HG02870 (cell line): Measurements from ENCODE around the gene DNM3.
"Not testable (repeated sequence)": the region's sequence is repeated elsewhere in the genome, so short reads cannot be mapped to it uniquely, and the experiment has no call there.

Experiments
- ATAC-seq: cut with Tn5 transposase; IDR thresholded peaks from one replicate; pipeline ENCODE4 v1.9.1; 2021; ENCODE audit warnings: mild to moderate bottlenecking, moderate library complexity; ENCODE audit not compliant: unreplicated experiment

DNM3 gene

GRCh38 chr1:172307508-172307907, 466.2 kb downstream of the DNM3 start:
- not testable (repeated sequence) for ATAC-seq

DNA sequence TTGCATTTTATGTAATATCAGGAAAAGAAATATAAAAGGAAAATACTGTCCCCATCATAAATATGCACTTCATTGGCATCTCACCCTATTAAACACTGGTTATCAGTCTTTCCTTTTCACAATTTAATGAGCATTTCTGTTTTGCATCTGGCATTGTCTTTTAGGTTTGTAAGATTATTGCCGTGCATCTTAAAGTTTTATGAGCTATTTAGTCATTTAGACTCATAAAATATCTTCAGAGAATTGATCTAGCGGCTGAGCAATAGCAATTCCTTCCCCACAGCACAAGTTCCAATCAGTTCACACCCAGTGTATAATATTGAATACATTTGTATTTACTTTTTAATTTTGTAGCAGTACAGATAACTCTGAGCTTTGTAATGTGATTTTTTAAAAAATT, 466.8 kb downstream of the DNM3 start:
- ATAC-seq, result no peak

DNA sequence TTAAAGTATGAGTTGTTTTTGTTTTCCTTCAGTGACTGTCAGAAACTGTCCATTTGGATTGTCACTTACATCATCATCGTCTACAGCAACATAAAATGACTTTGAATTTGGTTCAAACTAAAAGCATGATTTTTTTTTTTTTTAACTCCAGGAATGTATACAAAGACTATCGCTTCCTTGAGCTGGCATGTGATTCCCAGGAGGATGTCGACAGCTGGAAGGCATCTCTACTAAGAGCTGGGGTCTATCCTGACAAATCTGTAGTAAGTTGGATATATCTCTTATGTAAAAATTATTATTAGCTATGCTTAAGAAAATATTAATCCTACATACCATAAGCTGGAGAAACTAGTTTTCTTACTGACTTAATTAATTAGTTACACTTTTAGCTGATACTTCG, 467.3 kb downstream of the DNM3 start:
- ATAC-seq, result no peak

- no peak for ATAC-seq
These were observed 479.4 kb downstream of the DNM3 start for GRCh38 chr1:172320733-172321132.

GRCh38 chr1:172321451-172321850, 480.2 kb downstream of the DNM3 start:
- ATAC-seq, result no peak

GRCh38 chr1:172322219-172323061, 481.1 kb downstream of the DNM3 start:
- no peak for ATAC-seq

DNA sequence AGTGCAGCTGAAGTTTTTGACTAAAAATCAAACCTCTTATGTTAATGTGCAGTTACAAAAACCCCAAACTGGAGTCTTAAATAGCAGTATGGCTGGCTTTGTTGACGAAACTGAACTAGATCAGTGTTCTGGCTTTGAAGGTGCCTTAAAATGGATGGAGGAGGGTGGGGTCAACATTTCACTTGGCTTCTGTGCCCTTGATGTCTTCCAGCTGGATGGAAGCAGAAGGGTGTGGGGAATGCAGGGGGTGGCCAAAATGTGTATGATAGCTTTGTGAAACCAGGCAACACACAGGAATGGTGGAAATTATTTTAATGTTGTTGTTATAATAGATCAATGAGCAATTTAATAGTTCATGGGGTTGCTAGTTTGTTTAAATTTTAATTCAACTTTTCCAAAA, 482.4 kb downstream of the DNM3 start:
- ATAC-seq, result no peak

- ATAC-seq, result no peak
These were observed 482.8 kb downstream of the DNM3 start for GRCh38 chr1:172324086-172324485.

DNA sequence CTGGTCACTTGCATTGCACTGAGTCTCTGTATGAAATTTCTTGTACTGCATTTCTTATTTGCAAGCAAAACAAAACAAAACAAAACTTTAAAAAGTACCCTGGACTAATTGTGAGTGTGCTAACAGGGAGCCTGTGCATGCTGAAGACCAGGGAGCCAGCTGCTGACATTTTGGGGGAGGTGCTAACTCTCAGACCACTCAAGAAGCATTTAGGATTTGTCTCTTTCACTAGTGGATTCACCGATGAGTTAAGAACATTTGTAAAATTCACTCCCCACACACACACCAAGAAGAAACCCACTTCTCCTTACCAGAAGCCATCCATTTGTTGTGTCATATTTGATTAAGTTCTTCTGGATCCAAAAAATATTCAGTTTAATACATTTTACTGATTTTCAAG, 483.5 kb downstream of the DNM3 start:
- no peak for ATAC-seq

- ATAC-seq, result no peak
These were observed 484.2 kb downstream of the DNM3 start for GRCh38 chr1:172325531-172325930.

DNA sequence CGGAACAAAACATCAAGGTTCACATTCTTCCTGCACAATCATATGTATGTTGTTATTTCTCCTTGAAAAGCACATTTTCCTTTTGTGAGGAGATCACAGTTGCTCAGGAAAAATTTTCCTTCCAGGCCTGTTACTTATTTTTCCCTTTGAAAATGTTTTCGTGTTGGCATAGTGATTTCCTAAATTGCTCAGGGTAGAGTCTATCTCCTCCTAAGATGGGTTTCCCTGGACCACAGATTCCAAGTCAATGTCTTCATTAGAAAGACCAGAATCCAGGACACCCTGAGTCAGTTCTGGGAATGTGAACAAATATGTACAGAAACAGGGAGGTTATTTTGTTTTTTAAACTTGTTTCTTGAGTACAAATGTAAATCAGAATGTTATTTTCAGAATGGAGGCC, 484.8 kb downstream of the DNM3 start:
- no peak for ATAC-seq

- no peak for ATAC-seq
These were observed 487.0 kb downstream of the DNM3 start for GRCh38 chr1:172328266-172328665.

GRCh38 chr1:172332230-172332629, 490.9 kb downstream of the DNM3 start:
- no peak for ATAC-seq

- ATAC-seq, result no peak
These were observed 494.1 kb downstream of the DNM3 start for GRCh38 chr1:172335377-172335776.

- peak; percentile 64 for ATAC-seq
These were observed 497.0 kb downstream of the DNM3 start for GRCh38 chr1:172338295-172338735.

- ATAC-seq, result no peak
These were observed 498.5 kb downstream of the DNM3 start for GRCh38 chr1:172339842-172340241.

GRCh38 chr1:172340520-172340919, 499.2 kb downstream of the DNM3 start:
- no peak for ATAC-seq

DNA sequence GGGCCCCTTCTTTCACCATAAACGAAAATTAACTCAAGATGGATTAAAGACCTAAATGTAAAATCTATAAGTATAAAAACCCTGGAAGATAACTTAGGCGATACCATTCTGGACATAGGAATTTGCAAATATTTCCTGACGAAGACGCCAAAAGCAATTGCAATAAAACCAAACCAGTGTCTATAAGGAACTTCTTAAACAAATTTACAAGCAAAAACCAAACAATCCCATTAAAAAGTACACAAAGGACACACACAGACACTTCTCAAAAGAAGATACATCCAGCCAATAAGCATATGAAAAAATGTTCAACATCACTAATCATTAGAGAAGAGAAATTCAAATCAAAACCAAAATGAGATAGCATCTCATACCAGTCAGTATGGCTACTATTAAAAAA, 500.4 kb downstream of the DNM3 start:
- ATAC-seq, result no peak

- ATAC-seq, result no peak
These were observed 501.4 kb downstream of the DNM3 start for GRCh38 chr1:172342584-172343239.

DNA sequence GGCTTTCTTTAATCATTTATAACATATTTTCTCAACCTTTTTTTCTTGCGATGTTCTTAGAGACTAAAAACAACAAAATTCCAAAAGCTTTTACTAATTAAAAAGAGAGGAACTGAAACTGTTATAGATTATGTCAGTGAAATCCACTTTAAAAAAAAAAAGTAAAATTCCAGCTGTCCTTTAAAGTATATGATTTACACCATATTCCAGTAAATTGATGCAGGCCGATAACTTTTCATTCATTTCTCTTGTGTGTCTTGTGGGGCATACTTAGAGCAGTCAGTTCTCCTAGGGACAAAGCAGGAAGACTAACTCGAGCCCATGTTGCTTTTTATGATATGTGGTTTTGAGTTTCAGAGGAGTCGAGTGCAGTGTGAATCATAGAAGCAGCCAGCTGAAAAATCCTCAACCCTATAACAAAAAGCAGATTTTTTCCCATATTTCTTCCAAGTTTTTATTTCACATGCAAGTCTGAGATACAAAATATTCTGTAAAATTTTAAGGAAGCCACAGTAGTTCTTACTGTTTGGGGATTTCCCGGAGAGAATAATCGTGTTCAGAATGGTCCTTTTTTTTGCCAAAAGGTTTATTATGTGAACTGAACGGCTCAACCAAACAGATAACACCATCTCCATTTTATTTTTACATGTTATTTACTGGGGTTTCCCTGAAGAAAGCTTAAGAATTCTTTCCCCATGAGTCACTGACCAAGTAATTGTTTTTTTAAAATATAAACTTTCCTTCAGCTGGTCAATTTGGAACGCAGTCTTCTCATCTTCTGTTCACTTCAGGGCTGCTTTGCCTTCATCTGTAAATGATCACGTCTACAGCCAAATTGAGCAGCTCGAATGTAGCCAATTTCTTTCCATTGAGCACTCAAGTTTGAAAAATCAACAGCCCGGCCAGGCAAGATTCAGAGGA, 502.2 kb downstream of the DNM3 start:
- no peak for ATAC-seq

- ATAC-seq, result no peak
These were observed 503.1 kb downstream of the DNM3 start for GRCh38 chr1:172344444-172344843.
